GM19452 (cell line): ENCODE data around the gene ATOSB.

Experiments used
- ATAC-seq: cut with Tn5 transposase; IDR thresholded peaks from one replicate; pipeline ENCODE4 v1.9.1; 2021; ENCODE audit not compliant: unreplicated experiment

ATOSB gene

DNA sequence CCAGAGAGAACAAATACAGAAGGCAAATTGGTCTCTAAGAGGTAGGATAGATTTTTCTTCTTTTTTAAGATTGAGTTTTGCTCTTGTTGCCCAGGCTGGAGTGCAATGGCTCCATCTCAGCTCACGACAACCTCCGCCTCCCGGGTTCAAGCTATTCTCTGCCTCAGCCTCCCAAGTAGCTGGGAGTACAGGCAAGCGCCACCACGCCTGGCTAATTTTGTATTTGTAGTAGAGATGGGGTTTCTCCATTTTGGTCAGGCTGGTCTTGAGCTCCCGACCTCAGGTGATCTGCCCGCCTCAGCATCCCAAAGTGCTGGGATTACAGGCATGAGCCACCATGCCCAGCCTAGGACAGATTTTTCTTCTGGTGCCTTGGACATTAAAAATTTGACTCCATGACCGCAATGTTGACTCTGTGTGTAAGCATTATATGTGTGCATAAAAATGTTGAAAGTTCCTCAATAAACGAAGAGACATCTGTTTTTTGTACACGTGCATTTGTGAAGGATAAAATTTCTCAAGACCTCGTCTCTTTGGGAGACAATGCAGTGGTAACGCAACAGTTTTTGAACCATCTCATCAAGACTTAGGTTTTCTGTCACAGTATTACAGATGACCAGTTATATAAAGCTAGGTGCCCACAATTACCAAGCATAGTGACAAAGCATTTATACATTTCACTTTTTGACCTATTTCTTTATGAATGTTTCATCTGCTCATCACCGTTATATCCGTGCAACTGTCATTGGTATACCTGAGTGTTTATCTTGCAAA is 60.6 kb downstream of the ATOSB start:
- ATAC-seq: no peak

- ATAC-seq: no peak
These were observed 61.4 kb downstream of the ATOSB start for GRCh38 chr9:35054185-35054835.
